AG04450 (cell line): Measurements from ENCODE around the gene ZRANB2. TPM values are rescaled to one million over a fixed set of nuclear protein-coding genes. Genes with fewer than 3 reads are reported as not detected.

Source experiments
- CTCF ChIA-PET: fragments of 300-600, 350-600 bp; formaldehyde crosslinking; extraction: SDS; loops from one replicate; lab custom pipeline; 2022; ENCODE audit warnings: antibody characterized with exemption, inconsistent platforms; lab: Charles Lee
- POLR2A ChIA-PET: fragments of 350-600 bp; formaldehyde crosslinking; extraction: SDS; loops from one replicate; lab custom pipeline; 2021; ENCODE audit warnings: antibody characterized with exemption, inconsistent platforms; lab: Yijun Ruan, JAX
- DNase-seq: peaks from one replicate; pipeline ENCODE4 v3.0.0-alpha.2; 2011; ENCODE audit warnings: low read depth, low spot score
- H3K27ac ChIP-seq: one replicate; pipeline ENCODE4 v1.5.1; 2012; ENCODE audit warnings: low read depth, low read length, control low read depth
- H3K27me3 ChIP-seq: one replicate; pipeline ENCODE4 v1.6.0; 2012; ENCODE audit warnings: low read length; ENCODE audit not compliant: control insufficient read depth, insufficient read depth
- H3K4me3 ChIP-seq: 2 replicates; pipeline ENCODE4 v1.5.1; 2011; ENCODE audit warnings: mild to moderate bottlenecking, low read depth, low read length, control low read depth
- H3K9me3 ChIP-seq: 2 replicates; pipeline ENCODE4 v1.5.1; 2012; ENCODE audit warnings: low read length; ENCODE audit not compliant: control insufficient read depth, insufficient read depth
- CTCF ChIP-seq: IDR thresholded peaks from 2 replicates; pipeline ENCODE4 v1.5.1; 2011; ENCODE audit warnings: low read depth, low read length, control low read depth, inconsistent platforms
- polyA plus RNA-seq: library from polyadenylated mRNA; depleted of rRNA; stranded (reverse); fragments of >200 nt; gene quantifications from 2 replicates; pipeline ENCODE4 v1.2.3, GENCODE V29; 2011

The ZRANB2 gene
- polyA plus RNA-seq, 1 experiment, result 126 TPM

GRCh38 chr1:71044833-71045232 lies 36.0 kb downstream of the ZRANB2 start:
- H3K9me3 ChIP-seq, result peaks cover 9% of the 10 kb centered on the region; the same call in 1 of the 2 replicates
- no peak for TF ChIP-seq CTCF
- DNase-seq, result no peak
- H3K27ac ChIP-seq, result no peak overlapping the region
- H3K4me3 ChIP-seq, result no peak overlapping the region
- CTCF ChIA-PET, result no interaction called here
- POLR2A ChIA-PET, result no interaction called here
- peaks cover 34% of the 10 kb centered on the region for H3K27me3 ChIP-seq

GRCh38 chr1:71043065-71043464 lies 37.8 kb downstream of the ZRANB2 start:
- ChIA-PET CTCF (no interaction called here), POLR2A (no interaction called here)
- no peak for DNase-seq
- TF ChIP-seq CTCF, result no peak
- peaks cover 9% of the 10 kb centered on the region; the same call in 1 of the 2 replicates for H3K9me3 ChIP-seq
- H3K27me3 ChIP-seq, result peaks cover 28% of the 10 kb centered on the region
- no peak overlapping the region for H3K4me3 ChIP-seq
- H3K27ac ChIP-seq, result no peak overlapping the region

GRCh38 chr1:71041806-71042205 lies 39.0 kb downstream of the ZRANB2 start:
- peaks cover 3% of the 10 kb centered on the region; the same call in 1 of the 2 replicates for H3K9me3 ChIP-seq
- ChIA-PET POLR2A (no interaction called here), CTCF (no interaction called here)
- H3K4me3 ChIP-seq, result no peak overlapping the region
- DNase-seq, result no peak
- H3K27me3 ChIP-seq, result peaks cover 17% of the 10 kb centered on the region
- TF ChIP-seq CTCF, result no peak
- H3K27ac ChIP-seq, result no peak overlapping the region

- no peak for TF ChIP-seq CTCF
- CTCF ChIA-PET, result interaction anchor here (0.7 kb wide), 2 partner anchors 452 to 1084 kb away, joined by 3 to 4 read pairs; no protein-coding TSS in a partner anchor
- Histone ChIP-seq H3K27me3 (peaks cover 4% of the 10 kb centered on the region), H3K4me3 (no peak overlapping the region), H3K9me3 (no peaks in the 10 kb centered on the region), H3K27ac (no peak overlapping the region)
- no peak for DNase-seq
- POLR2A ChIA-PET, result no interaction called here
These were observed 41.1 kb downstream of the ZRANB2 start for GRCh38 chr1:71039661-71040262.

- CTCF ChIA-PET, result no interaction called here
- no peak for DNase-seq
- POLR2A ChIA-PET, result no interaction called here
- H3K27me3 ChIP-seq, result peaks cover 4% of the 10 kb centered on the region
- no peaks in the 10 kb centered on the region for H3K9me3 ChIP-seq
- no peak for TF ChIP-seq CTCF
- H3K27ac ChIP-seq, result no peak overlapping the region
- H3K4me3 ChIP-seq, result no peak overlapping the region
These were observed 41.9 kb downstream of the ZRANB2 start for GRCh38 chr1:71038942-71039341.
